T-helper 2 cell treated with Interferon-gamma antibody and Interleukin-4, amounts not matched to agents 100 ng/mL and 5 ng/mL, for 36 hours (primary cell): ENCODE measurements around the gene OSMR. TPM values are rescaled to one million over a fixed set of nuclear protein-coding genes. Genes with fewer than 3 reads are reported as not detected.

Source experiments
- intact Hi-C: fragments of 100-400 bp; cut with micrococcal nuclease; formaldehyde crosslinking; loops from one replicate; pipeline ENCODE4 v1.15.1; 2023
- total RNA-seq: library from RNA; stranded (reverse); gene quantifications from 2 replicates; pipeline ENCODE4 v1.2.3, GENCODE V29; 2022

OSMR gene
- not detected in 2 replicates for total RNA-seq

GRCh38 chr5:38845526-38846378, at the start of gene OSMR:
OSMR (plus strand) TSS chr5:38846012; CDS start chr5:38869045, 23,033 bp downstream.
- intact Hi-C loops: no loop called here

- intact Hi-C loops: no loop called here
These were observed 49.1 kb upstream of the OSMR start for GRCh38 chr5:38796742-38797108.

- intact Hi-C loops: no loop called here
These were observed 48.0 kb upstream of the OSMR start for GRCh38 chr5:38797838-38798237.

GRCh38 chr5:38799556-38800377, 46.0 kb upstream of the OSMR start:
- intact Hi-C loops: no loop called here

- intact Hi-C loops: no loop called here
These were observed 45.3 kb upstream of the OSMR start for GRCh38 chr5:38800515-38800914.

- intact Hi-C loops: no loop called here
These were observed 43.7 kb upstream of the OSMR start for GRCh38 chr5:38802125-38802524.

- intact Hi-C loops: no loop called here
These were observed 42.6 kb upstream of the OSMR start for GRCh38 chr5:38803246-38803645.

- intact Hi-C loops: no loop called here
These were observed 39.0 kb upstream of the OSMR start for GRCh38 chr5:38806775-38807258.

- intact Hi-C loops: no loop called here
These were observed 38.0 kb upstream of the OSMR start for GRCh38 chr5:38807570-38808483.

GRCh38 chr5:38808666-38809343, 37.0 kb upstream of the OSMR start:
- intact Hi-C loops: loop anchor here (1.0 kb wide), 1 partner anchor 389 kb away; no protein-coding TSS in a partner anchor

- intact Hi-C loops: loop anchor here (1.0 to 5.0 kb wide), 4 partner anchors 368 to 542 kb away; no protein-coding TSS in a partner anchor
These were observed 36.1 kb upstream of the OSMR start for GRCh38 chr5:38809388-38810359.

- intact Hi-C loops: loop anchor here (5.0 kb wide), 1 partner anchor 548 kb away; no protein-coding TSS in a partner anchor
These were observed 30.9 kb upstream of the OSMR start for GRCh38 chr5:38814879-38815278.

GRCh38 chr5:38816083-38817030, 29.5 kb upstream of the OSMR start:
- intact Hi-C loops: no loop called here

- intact Hi-C loops: no loop called here
These were observed 24.1 kb upstream of the OSMR start for GRCh38 chr5:38821679-38822078.

- intact Hi-C loops: no loop called here
These were observed 22.3 kb upstream of the OSMR start for GRCh38 chr5:38823503-38823902.

GRCh38 chr5:38824821-38825220, 21.0 kb upstream of the OSMR start:
- intact Hi-C loops: no loop called here

GRCh38 chr5:38825494-38825893, 20.3 kb upstream of the OSMR start:
- intact Hi-C loops: no loop called here

GRCh38 chr5:38827525-38827924, 18.3 kb upstream of the OSMR start:
- intact Hi-C loops: no loop called here
